Activated CD8-positive, alpha-beta memory T cell treated with anti-CD3 and anti-CD28 coated beads for 24 hours (primary cell): ENCODE results near the gene AGXT.

Experiments
- DNase-seq: peaks from one replicate; pipeline ENCODE4 v3.0.0-alpha.2; 2020

Gene AGXT

GRCh38 chr2:240886678-240887609 is 18.3 kb downstream of the AGXT start:
- DNase-seq = no peak

DNA sequence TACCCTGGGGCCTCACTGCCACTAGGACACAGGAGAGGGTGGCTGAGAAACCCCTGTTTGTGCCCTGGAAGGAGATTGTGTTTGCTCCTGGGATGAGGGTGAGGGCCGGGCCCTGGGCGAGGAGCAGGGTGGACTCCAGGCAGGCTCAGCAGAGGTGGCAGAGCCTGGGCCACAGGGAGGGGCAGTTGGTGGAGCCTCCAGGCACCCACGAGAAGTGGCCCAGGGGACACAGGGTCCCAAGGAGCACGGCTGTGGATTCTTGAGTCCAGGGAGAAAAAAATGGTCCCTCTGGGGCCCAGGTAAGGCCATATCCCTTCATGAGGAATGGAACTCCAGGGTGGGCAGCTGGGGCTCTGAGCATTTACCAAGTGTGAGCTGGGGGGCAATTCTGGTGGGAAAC is 19.0 kb downstream of the AGXT start:
- no peak for DNase-seq

GRCh38 chr2:240888130-240888889 is 19.7 kb downstream of the AGXT start:
- DNase-seq = no peak

DNA sequence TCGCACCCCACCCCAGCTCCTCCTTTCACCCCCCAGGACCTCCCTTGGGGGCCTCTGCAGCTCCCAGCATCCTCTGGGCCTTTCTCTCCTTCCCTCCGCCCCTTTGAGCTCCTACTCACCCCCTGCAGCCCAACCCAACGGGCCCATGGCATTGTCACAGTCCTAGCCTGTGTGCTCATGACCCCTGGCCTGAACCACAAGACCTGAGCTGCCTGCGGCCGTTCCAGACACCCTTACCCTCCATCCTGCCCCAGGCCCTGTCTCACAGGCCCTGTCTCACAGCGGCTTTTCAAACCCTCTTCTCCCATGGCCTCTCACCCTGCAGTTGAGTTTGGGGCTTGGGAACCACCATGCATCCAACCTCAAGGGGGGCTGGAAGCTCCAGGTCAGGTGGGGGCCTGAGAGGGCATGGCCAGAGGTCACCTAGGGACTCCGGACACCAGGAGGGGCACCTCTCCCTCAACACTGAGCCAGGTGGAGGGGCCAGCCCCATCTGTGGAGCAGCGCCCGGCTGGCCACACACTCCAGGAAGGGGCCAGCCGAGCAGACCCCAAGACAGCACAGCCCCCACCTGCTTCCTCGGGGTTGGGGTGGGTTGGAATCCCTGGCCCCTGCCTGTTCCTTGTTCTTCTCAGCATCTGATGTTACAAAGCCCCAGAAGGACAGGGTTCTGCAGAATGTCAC is 20.4 kb downstream of the AGXT start:
- DNase-seq = no peak

DNA sequence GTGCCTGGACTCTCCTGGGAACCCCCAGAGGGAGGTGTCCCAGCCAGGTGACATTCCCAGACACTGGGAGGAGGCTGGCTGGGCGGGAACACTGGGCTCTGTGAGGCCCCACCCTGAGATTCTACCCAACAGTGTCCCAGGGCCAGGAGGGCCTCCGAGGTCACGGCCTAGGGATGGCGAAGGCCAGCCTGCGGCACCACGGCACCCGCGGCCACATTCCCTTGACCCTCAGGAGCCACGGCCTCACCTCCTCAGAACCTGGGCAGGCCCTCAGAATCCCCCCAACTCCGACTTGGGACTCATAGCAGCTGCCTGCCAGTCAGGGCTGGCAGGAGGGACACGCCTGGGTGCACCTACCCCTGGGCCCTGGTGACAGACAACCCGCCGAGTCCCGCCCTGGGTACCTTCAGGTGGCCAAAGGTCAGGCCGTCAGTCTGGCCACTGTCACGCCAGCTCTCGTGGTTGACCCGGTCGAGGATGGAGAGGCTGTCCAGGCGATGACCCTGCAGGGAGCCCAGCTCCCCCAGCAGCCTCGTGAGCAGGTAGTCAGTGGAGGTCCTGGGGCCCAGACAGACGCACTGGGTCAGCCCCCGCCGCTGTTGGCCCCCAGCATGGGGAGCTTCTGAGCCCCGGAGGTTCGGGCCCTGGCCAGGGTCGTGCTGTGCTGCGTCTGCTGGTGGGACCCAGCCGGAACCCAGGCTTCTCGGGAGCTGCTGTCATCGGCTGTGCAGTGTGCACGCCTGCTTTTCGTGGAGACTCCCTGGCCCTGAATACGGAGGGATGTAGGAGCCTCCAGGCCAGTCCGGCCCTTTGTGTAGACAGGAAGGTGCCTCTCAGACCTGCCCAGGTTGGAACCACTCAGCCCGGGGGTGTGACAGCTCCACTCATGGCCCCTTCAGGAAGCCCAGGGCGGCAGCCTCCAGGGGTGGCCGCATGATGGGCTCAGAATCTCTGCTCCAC is 21.3 kb downstream of the AGXT start:
- DNase-seq = no peak

- no peak for DNase-seq
Measured at GRCh38 chr2:240890691-240891090, 22.1 kb downstream of the AGXT start.

DNA sequence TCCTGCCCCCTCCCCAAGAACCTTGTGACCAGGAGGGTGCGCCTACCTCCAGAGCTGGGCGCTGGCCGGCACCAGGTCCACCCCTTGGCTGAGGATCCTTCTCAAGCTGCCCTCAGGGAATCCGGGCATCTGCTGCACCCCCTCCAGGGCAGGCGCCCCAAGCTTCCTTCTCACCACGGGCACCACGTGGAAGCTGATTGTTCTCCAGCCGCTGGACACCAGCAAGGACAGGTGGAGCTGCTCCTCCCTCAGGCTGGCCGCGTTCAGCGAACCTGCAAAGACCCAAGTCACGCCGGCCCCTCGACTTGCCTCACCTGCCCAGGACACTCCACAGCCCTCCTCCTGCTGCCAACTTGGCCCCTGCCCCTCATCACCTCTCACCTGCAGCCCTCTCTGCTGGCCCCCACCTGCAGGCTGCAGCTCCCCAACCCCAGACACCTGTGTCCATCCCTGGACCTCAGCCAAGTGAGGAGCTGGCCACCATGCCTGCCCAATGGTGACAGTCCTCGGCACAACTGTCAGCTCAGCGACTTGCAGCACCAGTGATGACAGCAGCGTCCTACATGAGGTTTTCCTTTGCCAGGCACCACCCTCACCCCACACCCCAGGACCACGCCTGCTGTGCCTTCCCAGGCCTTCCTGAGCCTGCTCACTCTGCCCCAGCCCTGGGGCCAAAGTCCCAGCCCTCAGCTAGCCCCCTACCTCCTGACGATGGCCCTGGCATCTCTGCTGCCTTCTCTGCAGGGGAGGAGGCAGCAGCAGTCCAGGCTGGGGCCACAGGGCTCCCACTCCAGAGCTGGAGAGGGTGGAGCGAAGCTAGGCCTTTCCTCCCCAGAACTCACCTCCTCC is 23.1 kb downstream of the AGXT start:
- DNase-seq = no peak

DNA sequence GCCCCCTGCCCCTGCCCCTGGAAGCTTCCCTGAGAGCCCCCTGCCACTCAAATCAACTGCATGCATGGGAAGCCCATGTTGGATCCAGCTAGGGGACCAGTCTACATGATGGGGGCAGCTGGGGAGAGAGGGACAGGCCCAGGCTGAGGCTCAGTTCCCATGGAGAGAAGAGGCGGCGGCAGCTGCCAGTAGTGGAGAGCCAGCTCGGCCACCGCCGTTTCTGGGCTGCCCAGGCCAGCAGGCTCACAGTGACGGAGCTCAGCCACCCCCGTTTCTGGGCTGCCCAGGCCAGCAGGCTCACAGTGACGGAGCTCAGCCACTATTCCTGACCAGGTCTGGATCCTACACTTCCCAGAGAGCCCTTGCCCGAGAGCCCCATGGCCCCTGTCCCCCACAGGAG is 23.7 kb downstream of the AGXT start:
- DNase-seq = no peak

DNA sequence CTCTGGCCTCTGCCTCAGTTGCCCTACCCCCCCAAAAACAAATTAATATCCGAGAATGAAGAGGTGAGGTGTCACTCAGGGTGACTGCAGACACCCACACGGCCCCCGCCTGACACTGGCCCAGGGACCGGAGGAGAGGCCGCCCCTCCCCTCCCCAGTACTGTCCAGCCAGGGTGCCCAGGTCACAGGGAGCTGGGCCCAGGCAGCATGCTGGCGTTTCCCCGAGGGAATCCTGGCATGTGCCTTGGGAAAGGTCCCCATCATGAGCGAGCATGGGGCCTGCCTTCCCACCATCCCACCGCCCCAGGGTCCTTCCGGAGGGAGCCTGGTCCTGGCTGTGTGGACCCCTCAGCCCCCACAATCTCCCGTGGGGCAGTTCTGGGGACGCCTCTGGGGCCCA is 24.3 kb downstream of the AGXT start:
- DNase-seq = no peak

GRCh38 chr2:240893363-240893844 is 24.8 kb downstream of the AGXT start:
- DNase-seq = no peak

DNA sequence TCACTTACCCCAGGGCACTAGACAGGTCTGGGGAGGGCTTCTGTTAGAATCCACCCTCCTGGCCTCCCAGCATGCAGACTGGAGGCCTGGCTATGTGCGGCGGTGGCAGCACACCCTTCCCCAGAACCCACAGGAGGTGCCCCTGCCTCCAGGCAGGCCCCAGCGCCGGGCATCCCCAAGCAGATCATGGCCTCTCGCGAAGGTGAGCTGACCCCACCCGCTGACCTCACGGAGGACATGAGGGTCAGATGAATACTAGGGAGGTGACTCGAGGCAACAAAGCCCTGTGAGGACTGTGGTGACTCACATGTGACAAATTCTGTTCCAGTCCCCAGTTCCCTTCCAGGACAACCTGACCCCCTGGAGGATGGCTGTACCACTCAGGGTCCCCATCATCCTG is 25.4 kb downstream of the AGXT start:
- DNase-seq = no peak

- DNase-seq = no peak
Measured at GRCh38 chr2:240894836-240895558, 26.4 kb downstream of the AGXT start.

- DNase-seq = no peak
Measured at GRCh38 chr2:240895656-240896388, 27.2 kb downstream of the AGXT start, which contains the start of gene MAB21L4. TSS of gene MAB21L4 (minus strand) at chr2:240896156. CDS start at chr2:240895997, 159 bp downstream.

DNA sequence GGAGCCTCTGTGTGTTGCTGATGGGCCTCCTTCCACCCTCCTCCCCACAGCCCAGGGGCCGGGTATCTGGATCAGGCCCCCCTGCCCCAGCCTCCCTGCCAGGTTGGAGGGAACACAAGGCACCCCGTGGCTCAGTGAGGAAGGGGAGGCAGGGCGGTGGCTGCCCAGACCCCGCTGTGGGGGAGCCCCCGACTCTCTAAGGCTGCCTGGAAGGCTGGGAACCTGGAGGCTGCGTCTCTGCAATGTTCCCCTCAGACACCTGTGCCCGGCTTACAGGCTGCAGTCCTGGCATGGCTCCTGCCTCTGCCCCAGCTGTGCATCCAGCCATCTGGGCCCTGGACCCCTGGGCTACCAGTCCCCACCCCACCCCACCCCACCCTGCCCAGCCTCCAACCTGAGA is 27.8 kb downstream of the AGXT start:
- no peak for DNase-seq

DNA sequence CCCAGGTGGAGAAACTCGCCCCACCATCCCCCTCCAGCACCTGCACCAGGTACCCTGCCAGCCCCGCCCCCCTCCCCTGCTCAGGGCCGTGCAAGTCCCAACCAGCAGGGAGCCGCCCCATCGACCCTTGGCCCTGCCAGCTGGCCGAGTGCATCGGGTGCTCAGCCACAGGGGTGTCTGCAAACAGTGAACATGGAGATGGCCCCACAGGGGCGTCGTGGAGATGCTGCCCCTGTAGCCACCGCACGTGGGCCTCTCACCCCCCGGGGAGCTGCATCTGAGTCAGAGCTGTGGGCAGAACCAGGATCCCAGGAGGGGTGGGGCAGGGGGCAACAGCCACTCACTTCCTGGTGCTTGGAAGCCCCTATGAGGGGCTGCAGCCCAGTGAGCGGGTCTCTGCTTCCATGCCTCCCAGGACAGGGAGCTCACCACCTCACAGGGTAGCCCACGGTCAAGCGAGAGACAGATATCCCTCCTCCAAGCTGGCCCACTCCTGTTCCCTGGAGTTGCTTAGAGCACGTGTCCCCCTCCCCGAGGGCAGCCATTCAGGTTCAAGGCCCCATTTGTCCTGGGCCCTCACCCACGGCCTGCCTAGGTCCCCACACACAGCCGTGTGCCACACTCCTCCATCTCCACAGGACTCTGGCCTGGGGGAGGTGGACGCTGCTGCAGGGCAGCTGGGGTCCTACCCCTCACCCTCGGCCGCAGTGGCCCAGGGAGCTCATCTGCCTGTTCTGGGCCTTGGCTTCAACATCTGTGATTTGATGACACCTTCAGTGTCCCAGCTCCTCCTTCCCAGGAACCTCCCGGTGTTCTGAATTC is 28.5 kb downstream of the AGXT start:
- no peak for DNase-seq

DNA sequence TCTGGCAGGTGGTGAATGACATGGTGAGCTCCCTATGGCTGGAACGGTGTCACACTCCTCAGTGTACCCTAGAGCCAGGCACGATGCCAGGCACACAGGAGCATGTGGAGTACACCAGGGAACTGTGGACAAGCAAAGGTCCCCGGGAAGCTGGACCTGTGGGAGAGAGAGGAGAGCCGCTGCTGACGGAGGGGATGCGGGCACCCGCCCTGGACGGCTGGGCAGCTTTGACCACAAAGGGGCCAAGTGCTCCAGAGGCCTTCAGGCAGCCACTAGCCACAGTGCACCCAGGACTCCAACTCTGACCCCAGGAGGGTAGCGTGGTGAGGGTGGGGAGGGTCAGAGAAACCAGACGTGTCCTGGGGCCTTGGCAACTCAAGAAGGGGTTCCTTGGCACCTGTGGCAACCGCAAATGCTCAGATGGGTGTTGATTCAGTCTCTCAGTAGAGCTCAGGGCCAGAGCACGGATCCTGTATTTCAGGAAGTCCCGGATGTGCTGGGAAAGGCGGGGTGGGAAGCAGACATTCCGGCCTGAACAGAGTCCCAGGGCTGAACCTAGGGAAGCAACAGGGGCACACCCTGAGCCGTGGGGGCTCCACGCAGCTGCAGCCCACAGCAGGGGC is 29.6 kb downstream of the AGXT start:
- no peak for DNase-seq

DNA sequence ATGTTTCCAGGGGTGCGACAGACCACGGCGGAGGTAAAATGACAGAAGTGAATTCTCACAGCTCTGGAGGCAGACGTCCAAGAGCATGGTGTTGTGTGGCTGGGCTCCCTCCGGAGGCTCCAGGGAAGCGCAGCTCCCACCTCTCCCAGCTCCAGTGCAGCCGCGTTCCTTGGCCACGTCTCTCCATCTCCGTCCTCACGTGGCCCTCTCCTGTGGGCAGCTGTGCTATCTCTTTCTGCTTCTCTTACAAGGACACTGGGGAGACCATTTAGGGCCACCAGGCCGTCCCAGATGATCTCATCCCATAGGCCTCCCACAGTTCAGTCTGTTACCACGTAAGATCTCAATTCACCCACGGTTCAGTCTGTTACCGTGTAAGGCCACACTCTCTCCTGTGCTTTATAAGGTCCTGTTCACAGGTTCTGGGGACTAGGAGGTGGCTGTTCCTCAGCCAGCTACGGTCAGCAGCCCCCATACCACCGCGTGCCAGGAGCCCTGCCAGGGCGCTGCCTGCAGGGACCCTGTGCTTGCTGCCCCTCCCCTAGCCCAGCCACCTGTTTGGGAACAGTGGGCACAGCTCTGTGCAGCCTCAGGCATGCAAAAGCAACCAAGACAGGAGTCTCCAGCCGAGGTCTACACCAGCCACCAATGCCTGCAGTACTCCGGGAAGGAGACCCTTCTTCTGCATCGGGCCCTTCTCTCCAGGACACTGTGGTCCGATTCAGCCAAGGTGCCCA is 30.3 kb downstream of the AGXT start:
- DNase-seq = no peak
